Endothelial cell (in vitro differentiated cells): Measurements from ENCODE around the gene B4GALT7. TPM values are rescaled to one million over a fixed set of nuclear protein-coding genes. Genes with fewer than 3 reads are reported as not detected.
A peak's percentile ranks its signal among the peaks of the same experiment; 100 is the strongest.

ENCODE experiments used
- DNase-seq: peaks from one replicate; pipeline ENCODE4 v3.0.0; 2021; ENCODE audit warnings: low spot score
- H3K27ac Mint-ChIP-seq: one replicate; pipeline ENCODE4 v1.8.0; 2021; ENCODE audit warnings: mixed read lengths, inconsistent platforms; ENCODE audit not compliant: unreplicated experiment
- H3K27me3 Mint-ChIP-seq: one replicate; pipeline ENCODE4 v1.8.0; 2021; ENCODE audit warnings: mild to moderate bottlenecking, moderate library complexity, mixed read lengths, inconsistent platforms; ENCODE audit not compliant: unreplicated experiment
- H3K36me3 Mint-ChIP-seq: one replicate; pipeline ENCODE4 v1.8.0; 2021; ENCODE audit warnings: mild to moderate bottlenecking, low read depth, mixed read lengths, inconsistent platforms; ENCODE audit not compliant: unreplicated experiment
- H3K4me1 Mint-ChIP-seq: one replicate; pipeline ENCODE4 v1.8.0; 2021; ENCODE audit warnings: mild to moderate bottlenecking, mixed read lengths, inconsistent platforms; ENCODE audit not compliant: unreplicated experiment
- H3K4me3 Mint-ChIP-seq: one replicate; pipeline ENCODE4 v1.8.0; 2021; ENCODE audit warnings: mild to moderate bottlenecking, mixed read lengths, inconsistent platforms; ENCODE audit not compliant: unreplicated experiment
- H3K9me3 Mint-ChIP-seq: one replicate; pipeline ENCODE4 v1.8.0; 2021; ENCODE audit warnings: mixed read lengths, inconsistent platforms; ENCODE audit not compliant: unreplicated experiment
- CTCF ChIP-seq: fragments of 200-600 bp; sonication (generic); IDR thresholded peaks from one replicate; pipeline ENCODE4 v1.5.0; 2021; ENCODE audit warnings: antibody characterized with exemption; ENCODE audit not compliant: unreplicated experiment
- total RNA-seq: library from RNA; stranded (reverse); fragmentation: NEBNext Ultra II Directional; extraction: Animal tissue kit (Norgen Biotek cat#: 25700); gene quantifications from one replicate; pipeline ENCODE4 v1.2.1, GENCODE V29; 2021; ENCODE audit not compliant: unreplicated experiment

B4GALT7 gene
- total RNA-seq, 1 donor from 2014 or later: 34.6 TPM

DNA sequence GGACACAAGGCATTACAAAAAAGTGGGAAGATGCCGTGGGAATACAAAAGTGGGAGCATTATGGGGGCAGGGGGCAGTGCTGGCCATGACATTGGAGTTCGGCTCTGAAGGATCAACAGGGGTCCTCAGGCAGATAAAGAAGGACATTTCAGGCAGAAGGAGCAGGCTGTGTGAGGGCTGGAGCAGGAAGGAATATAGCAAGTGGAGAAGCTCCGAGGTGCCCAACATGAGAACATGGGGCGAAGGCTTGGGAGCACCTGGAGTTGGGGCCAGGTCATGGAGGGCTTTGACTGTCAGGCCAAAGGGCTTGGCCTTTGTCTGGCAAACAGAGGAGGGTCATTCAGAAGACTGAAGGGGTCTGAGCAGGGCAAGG lies 2.5 kb downstream of the B4GALT7 start:
- peaks cover 8% of the 10 kb centered on the region for H3K27me3 Mint-ChIP-seq
- H3K4me3 Mint-ChIP-seq: peak overlapping the region; percentile 62

GRCh38 chr5:177603631-177604030 lies 3.7 kb downstream of the B4GALT7 start:
- TF ChIP-seq CTCF: no peak
- Mint-ChIP-seq H3K4me1 (peaks cover 14% of the 10 kb centered on the region), H3K27ac (no peak overlapping the region), H3K27me3 (peaks cover 8% of the 10 kb centered on the region), H3K36me3 (peaks cover 29% of the 10 kb centered on the region), H3K4me3 (peak overlapping the region; percentile 45), H3K9me3 (no peaks in the 10 kb centered on the region)
- no peak for DNase-seq

More for the DNA sequence above, 2.5 kb downstream of the B4GALT7 start:
- no peak for DNase-seq
- peaks cover 15% of the 10 kb centered on the region for H3K4me1 Mint-ChIP-seq
- TF ChIP-seq CTCF: no peak
- no peak overlapping the region for H3K27ac Mint-ChIP-seq
- H3K36me3 Mint-ChIP-seq: peaks cover 29% of the 10 kb centered on the region
- H3K9me3 Mint-ChIP-seq: no peaks in the 10 kb centered on the region

DNA sequence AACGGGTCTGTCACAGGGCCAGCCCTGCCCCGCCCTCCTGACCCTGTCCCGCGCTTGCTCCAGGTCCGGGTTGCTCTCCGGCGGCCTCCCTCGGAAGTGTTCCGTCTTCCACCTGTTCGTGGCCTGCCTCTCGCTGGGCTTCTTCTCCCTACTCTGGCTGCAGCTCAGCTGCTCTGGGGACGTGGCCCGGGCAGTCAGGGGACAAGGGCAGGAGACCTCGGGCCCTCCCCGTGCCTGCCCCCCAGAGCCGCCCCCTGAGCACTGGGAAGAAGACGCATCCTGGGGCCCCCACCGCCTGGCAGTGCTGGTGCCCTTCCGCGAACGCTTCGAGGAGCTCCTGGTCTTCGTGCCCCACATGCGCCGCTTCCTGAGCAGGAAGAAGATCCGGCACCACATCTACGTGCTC lies 4.2 kb downstream of the B4GALT7 start:
- Mint-ChIP-seq H3K27ac (no peak overlapping the region), H3K9me3 (no peaks in the 10 kb centered on the region), H3K36me3 (peaks cover 29% of the 10 kb centered on the region), H3K27me3 (peaks cover 8% of the 10 kb centered on the region), H3K4me3 (no peak overlapping the region), H3K4me1 (peaks cover 13% of the 10 kb centered on the region)
- DNase-seq: no peak
- no peak for TF ChIP-seq CTCF

DNA sequence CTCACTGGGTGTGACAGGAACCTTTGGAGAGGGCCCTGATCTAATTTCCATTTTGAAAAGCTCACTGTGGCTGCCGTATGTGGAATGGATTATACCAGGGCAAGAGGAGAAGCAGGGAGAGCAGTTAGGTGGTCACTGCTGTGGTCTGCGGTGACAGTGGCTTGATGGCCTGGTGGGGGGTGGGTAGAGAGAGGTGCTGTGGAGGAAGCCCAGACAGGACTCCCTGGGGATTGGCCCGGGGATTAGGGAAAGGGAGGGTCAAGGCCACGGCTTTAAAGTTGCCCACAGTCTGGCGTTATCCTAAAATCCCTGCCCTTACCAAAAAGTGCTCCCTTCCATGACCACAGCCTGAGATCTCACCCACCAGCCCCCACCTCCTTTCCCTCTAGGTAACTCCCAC lies 4.7 kb downstream of the B4GALT7 start:
- no peak overlapping the region for H3K27ac Mint-ChIP-seq
- peaks cover 13% of the 10 kb centered on the region for H3K4me1 Mint-ChIP-seq
- peaks cover 29% of the 10 kb centered on the region for H3K36me3 Mint-ChIP-seq
- H3K4me3 Mint-ChIP-seq: no peak overlapping the region
- H3K9me3 Mint-ChIP-seq: no peaks in the 10 kb centered on the region
- no peak for DNase-seq
- peaks cover 8% of the 10 kb centered on the region for H3K27me3 Mint-ChIP-seq
- no peak for TF ChIP-seq CTCF

DNA sequence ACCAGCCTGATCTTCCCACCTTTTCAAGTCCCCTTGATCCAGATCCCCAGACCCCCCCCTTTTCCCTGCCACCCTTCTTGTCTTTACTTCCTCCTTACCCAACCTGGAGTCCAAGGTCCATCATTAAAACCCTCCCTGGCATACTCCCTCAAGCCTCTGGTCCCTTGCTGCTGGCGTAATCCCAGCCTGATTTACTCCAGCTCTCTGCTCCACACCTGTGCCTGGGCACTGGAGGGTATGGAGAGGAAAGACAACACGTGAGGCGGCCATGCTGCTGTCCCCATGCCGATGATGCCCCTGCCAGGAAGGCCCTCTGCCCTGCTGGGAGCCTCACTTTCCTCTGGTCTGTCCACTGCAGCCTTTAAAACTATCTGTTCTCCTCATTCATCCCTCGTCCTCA lies 5.1 kb downstream of the B4GALT7 start:
- peaks cover 8% of the 10 kb centered on the region for H3K27me3 Mint-ChIP-seq
- peak overlapping the region; percentile 36 for H3K27ac Mint-ChIP-seq
- peaks cover 13% of the 10 kb centered on the region for H3K4me1 Mint-ChIP-seq
- H3K9me3 Mint-ChIP-seq: no peaks in the 10 kb centered on the region
- DNase-seq: no peak
- TF ChIP-seq CTCF: no peak
- no peak overlapping the region for H3K4me3 Mint-ChIP-seq
- peaks cover 29% of the 10 kb centered on the region for H3K36me3 Mint-ChIP-seq
